A549 (cell line): Measurements from ENCODE around the gene BIRC5.

Experiments
- POLR2A ChIP-seq: IDR thresholded peaks from 2 replicates; pipeline ENCODE4 v1.6.1; 2012; ENCODE audit warnings: mild to moderate bottlenecking, low read length
- TP53 ChIP-seq: fragments of 250-450 bp; sonication (Bioruptor Pico); IDR thresholded peaks from 2 replicates; pipeline ENCODE4 v1.5.0; 2021; ENCODE audit warnings: mild to moderate bottlenecking, moderate library complexity
- TF ChIP-seq, protein P1 (sequence below): IDR thresholded peaks from 2 replicates; pipeline ENCODE4 v1.6.1; 2012
- TF ChIP-seq, protein P2 (sequence below): fragments of 250-450 bp; sonication (Bioruptor Pico); IDR thresholded peaks from 2 replicates; pipeline ENCODE4 v1.5.0; 2021; ENCODE audit warnings: mild to moderate bottlenecking, moderate library complexity, borderline replicate concordance
- TF ChIP-seq, protein P3 (sequence below): fragments of >200 bp; sonication (Bioruptor Twin); formaldehyde crosslinking; IDR thresholded peaks from 3 replicates; pipeline ENCODE4 v1.5.1; 2016

DNA sequence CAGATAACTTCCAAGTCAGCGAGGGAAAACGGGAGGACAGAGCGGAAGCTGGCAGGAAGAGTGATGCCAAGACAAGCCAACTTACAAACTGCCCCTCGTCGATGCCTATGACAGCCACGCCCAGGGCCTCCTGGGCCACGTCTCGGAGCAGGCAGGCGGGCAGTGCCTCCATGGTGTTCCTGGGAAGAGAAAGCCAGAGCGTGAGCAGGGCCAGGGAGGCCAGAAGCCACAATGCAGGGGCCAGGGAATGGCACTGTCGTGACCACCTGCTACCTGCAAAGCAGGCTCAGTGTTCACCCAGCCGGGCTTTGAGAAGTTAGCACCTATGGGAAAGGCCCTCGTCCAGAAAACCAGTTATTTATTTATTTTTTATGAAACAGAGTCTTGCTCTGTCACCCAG is 31.5 kb upstream of the BIRC5 start:
- TF ChIP-seq POLR2A (no peak), TP53 (CRISPR knock-in tag) (no peak)
- TF ChIP-seq, protein P1, sequence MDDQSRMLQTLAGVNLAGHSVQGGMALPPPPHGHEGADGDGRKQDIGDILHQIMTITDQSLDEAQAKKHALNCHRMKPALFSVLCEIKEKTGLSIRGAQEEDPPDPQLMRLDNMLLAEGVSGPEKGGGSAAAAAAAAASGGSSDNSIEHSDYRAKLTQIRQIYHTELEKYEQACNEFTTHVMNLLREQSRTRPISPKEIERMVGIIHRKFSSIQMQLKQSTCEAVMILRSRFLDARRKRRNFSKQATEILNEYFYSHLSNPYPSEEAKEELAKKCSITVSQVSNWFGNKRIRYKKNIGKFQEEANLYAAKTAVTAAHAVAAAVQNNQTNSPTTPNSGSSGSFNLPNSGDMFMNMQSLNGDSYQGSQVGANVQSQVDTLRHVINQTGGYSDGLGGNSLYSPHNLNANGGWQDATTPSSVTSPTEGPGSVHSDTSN = no peak
- TF ChIP-seq, protein P2, sequence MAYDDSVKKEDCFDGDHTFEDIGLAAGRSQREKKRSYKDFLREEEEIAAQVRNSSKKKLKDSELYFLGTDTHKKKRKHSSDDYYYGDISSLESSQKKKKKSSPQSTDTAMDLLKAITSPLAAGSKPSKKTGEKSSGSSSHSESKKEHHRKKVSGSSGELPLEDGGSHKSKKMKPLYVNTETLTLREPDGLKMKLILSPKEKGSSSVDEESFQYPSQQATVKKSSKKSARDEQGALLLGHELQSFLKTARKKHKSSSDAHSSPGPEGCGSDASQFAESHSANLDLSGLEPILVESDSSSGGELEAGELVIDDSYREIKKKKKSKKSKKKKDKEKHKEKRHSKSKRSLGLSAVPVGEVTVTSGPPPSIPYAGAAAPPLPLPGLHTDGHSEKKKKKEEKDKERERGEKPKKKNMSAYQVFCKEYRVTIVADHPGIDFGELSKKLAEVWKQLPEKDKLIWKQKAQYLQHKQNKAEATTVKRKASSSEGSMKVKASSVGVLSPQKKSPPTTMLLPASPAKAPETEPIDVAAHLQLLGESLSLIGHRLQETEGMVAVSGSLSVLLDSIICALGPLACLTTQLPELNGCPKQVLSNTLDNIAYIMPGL = no peak
- TF ChIP-seq, protein P3, sequence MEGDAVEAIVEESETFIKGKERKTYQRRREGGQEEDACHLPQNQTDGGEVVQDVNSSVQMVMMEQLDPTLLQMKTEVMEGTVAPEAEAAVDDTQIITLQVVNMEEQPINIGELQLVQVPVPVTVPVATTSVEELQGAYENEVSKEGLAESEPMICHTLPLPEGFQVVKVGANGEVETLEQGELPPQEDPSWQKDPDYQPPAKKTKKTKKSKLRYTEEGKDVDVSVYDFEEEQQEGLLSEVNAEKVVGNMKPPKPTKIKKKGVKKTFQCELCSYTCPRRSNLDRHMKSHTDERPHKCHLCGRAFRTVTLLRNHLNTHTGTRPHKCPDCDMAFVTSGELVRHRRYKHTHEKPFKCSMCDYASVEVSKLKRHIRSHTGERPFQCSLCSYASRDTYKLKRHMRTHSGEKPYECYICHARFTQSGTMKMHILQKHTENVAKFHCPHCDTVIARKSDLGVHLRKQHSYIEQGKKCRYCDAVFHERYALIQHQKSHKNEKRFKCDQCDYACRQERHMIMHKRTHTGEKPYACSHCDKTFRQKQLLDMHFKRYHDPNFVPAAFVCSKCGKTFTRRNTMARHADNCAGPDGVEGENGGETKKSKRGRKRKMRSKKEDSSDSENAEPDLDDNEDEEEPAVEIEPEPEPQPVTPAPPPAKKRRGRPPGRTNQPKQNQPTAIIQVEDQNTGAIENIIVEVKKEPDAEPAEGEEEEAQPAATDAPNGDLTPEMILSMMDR = no peak
